IPS DF 6.9 (cell line): ENCODE results near the gene ERCC6.

Experiments
- DNase-seq: peaks from one replicate; pipeline ENCODE4 v3.0.0-alpha.2; 2013; ENCODE audit warnings: low read depth, low spot score
- H3K27ac ChIP-seq: one replicate; pipeline ENCODE4 v1.5.1; 2013; ENCODE audit warnings: low read length, control low read depth
- H3K27me3 ChIP-seq: 2 replicates; pipeline ENCODE4 v1.6.1; 2013; ENCODE audit warnings: mild to moderate bottlenecking, low read length; ENCODE audit not compliant: control insufficient read depth, insufficient read depth
- H3K36me3 ChIP-seq: 2 replicates; pipeline ENCODE4 v1.6.1; 2013; ENCODE audit warnings: low read length; ENCODE audit not compliant: control insufficient read depth, insufficient read depth
- H3K4me1 ChIP-seq: 2 replicates; pipeline ENCODE4 v1.6.1; 2013; ENCODE audit warnings: low read length; ENCODE audit not compliant: control insufficient read depth, insufficient read depth
- H3K4me3 ChIP-seq: 2 replicates; pipeline ENCODE4 v1.5.1; 2013; ENCODE audit warnings: mild to moderate bottlenecking, low read length
- H3K9me3 ChIP-seq: 2 replicates; pipeline ENCODE4 v1.6.1; 2013; ENCODE audit warnings: low read length, inconsistent platforms; ENCODE audit not compliant: control insufficient read depth, insufficient read depth
- WGBS: extraction: QIAGEN DNeasy Blood & Tissue Kit; methylation state at CpG from one replicate; pipeline ENCODE4 v1.1.7; 2013; ENCODE audit warnings: mixed read lengths, missing lambda C conversion rate; ENCODE audit not compliant: insufficient read length, insufficient coverage; 5-methylcytosine and 5-hydroxymethylcytosine counted together

Gene ERCC6

DNA sequence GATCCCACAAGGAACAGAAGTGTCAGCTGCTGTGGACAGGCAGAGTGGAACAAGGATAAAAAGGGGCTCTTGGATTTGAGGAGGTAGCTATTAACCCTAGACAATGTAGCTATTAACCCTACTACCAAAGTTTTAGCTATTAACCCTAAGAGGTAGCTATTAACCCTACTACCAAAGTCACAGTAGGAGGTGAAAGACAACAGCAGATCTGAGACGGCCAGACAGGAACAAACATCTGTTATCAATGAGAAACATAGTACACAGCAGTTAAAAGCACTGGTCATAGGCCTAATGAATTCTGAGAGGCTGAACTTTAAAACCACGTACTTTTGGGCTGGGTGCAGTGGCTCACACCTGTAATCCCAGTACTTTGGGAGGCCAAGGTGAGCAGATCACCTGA is 11.9 kb downstream of the ERCC6 start:
- Histone ChIP-seq H3K4me3 (no peak overlapping the region), H3K27me3 (no peaks in the 10 kb centered on the region)

GRCh38 chr10:49526619-49527018 is 12.3 kb downstream of the ERCC6 start:
- H3K4me3 ChIP-seq, result no peak overlapping the region
- H3K36me3 ChIP-seq, result no peaks in the 10 kb centered on the region; the same call in 1 of the 2 replicates
- no peaks in the 10 kb centered on the region for H3K9me3 ChIP-seq
- no peak overlapping the region for H3K27ac ChIP-seq
- no peaks in the 10 kb centered on the region for H3K4me1 ChIP-seq
- no peak for DNase-seq
- no CpG with 5 or more reads among the region's 2 CpGs for WGBS
- no peaks in the 10 kb centered on the region for H3K27me3 ChIP-seq

More for the DNA sequence above, 11.9 kb downstream of the ERCC6 start:
- no peaks in the 10 kb centered on the region for H3K4me1 ChIP-seq
- DNase-seq, result no peak
- no peaks in the 10 kb centered on the region; the same call in 1 of the 2 replicates for H3K36me3 ChIP-seq
- WGBS, result no CpG with 5 or more reads among the region's 2 CpGs
- H3K27ac ChIP-seq, result no peak overlapping the region
- no peaks in the 10 kb centered on the region for H3K9me3 ChIP-seq

DNA sequence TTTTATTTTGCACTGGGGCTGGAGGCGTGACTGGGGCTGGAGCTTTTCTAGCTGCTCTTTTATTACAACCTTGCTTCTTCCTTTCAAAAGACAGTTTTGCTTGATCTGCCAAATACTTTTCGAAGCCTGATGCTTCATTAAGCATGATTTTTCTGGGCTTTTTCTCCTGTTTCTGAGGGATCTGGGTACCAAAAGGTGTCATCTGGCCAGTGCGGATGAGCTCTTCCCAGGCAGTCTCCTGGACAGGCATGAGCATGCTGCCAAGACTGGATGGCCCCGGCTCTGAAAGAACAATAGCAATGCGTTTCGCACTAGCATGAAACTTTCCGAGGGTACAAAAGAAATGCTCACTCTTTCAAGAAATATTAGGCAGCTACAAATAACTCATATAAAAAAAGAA is 14.4 kb downstream of the ERCC6 start:
- Histone ChIP-seq H3K9me3 (no peaks in the 10 kb centered on the region), H3K4me3 (no peak overlapping the region), H3K36me3 (no peaks in the 10 kb centered on the region; the same call in 1 of the 2 replicates), H3K27ac (no peak overlapping the region), H3K4me1 (no peaks in the 10 kb centered on the region), H3K27me3 (no peaks in the 10 kb centered on the region)
- DNase-seq, result no peak
- WGBS, result no CpG with 5 or more reads among the region's 7 CpGs

DNA sequence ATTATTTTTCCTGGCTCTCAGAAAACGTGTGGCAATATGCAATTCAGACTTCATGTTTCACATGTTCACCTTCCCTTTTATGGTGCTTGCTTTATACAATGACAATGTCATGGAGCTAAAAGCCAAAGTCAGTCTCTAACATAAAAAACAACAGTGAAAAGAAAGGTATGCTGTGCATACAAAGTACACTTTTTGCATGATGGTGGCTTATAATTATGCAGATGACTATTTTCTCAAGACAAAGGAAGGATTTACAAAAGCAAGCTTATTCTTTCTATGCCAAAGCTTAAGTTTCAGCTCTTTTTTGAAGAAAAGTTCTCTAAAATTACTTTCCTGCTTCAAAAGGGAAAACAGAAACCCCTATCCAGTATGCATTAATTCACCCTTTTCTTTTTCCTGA is 15.6 kb downstream of the ERCC6 start:
- no peak overlapping the region for H3K27ac ChIP-seq
- no peaks in the 10 kb centered on the region for H3K4me1 ChIP-seq
- WGBS, result no CpG with 5 or more reads among the region's 1 CpG
- H3K27me3 ChIP-seq, result no peaks in the 10 kb centered on the region
- DNase-seq, result no peak
- H3K9me3 ChIP-seq, result no peaks in the 10 kb centered on the region
- H3K4me3 ChIP-seq, result no peak overlapping the region
- no peaks in the 10 kb centered on the region; the same call in 1 of the 2 replicates for H3K36me3 ChIP-seq

- Histone ChIP-seq H3K27me3 (no peaks in the 10 kb centered on the region), H3K4me3 (no peak overlapping the region), H3K4me1 (no peaks in the 10 kb centered on the region), H3K36me3 (no peaks in the 10 kb centered on the region), H3K9me3 (no peaks in the 10 kb centered on the region), H3K27ac (no peak overlapping the region)
- DNase-seq, result no peak
- no CpG with 5 or more reads among the region's 4 CpGs for WGBS
Measured at GRCh38 chr10:49521062-49521461, 17.9 kb downstream of the ERCC6 start.

GRCh38 chr10:49520122-49520775 is 18.7 kb downstream of the ERCC6 start:
- no peaks in the 10 kb centered on the region for H3K4me1 ChIP-seq
- no peaks in the 10 kb centered on the region for H3K27me3 ChIP-seq
- no peak overlapping the region for H3K27ac ChIP-seq
- no peak overlapping the region for H3K4me3 ChIP-seq
- no peaks in the 10 kb centered on the region for H3K9me3 ChIP-seq
- DNase-seq, result no peak
- WGBS, result no CpG with 5 or more reads among the region's 8 CpGs
- no peaks in the 10 kb centered on the region for H3K36me3 ChIP-seq

GRCh38 chr10:49519717-49520116 is 19.2 kb downstream of the ERCC6 start:
- no peaks in the 10 kb centered on the region for H3K9me3 ChIP-seq
- WGBS, result no CpG with 5 or more reads among the region's 2 CpGs
- no peak overlapping the region for H3K27ac ChIP-seq
- H3K4me1 ChIP-seq, result no peaks in the 10 kb centered on the region
- H3K27me3 ChIP-seq, result no peaks in the 10 kb centered on the region
- no peaks in the 10 kb centered on the region for H3K36me3 ChIP-seq
- no peak overlapping the region for H3K4me3 ChIP-seq
- no peak for DNase-seq

DNA sequence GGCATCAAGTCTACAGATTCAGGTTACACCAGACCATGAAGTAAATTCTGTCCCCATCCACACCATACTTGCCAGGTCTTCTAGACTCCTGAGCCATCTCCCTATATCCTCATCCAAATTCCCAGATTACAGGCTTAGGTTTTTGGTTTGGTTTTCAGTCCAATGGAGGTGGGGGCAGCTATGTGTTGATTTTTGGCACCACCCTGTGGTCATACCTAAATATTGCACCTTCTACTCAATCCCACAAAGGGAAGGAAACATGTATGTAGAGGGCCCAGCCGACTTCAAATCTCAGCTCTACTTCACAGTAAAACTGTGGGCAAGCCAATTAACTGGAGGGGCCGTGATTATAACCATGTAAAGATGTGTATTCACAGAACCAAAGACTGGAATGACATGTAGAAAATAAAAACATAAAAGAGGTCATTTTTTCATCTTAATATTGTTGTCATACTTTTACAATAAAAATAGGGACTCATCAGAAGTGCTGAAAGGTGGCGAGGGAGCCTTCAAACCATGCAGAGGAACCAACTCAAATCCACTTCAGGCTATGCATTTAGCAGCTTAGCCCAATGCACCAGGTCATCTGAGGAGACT is 19.8 kb downstream of the ERCC6 start:
- no peaks in the 10 kb centered on the region for H3K9me3 ChIP-seq
- no peak overlapping the region for H3K4me3 ChIP-seq
- no peak overlapping the region for H3K27ac ChIP-seq
- H3K36me3 ChIP-seq, result no peaks in the 10 kb centered on the region
- WGBS, result no CpG with 5 or more reads among the region's 3 CpGs
- H3K4me1 ChIP-seq, result no peaks in the 10 kb centered on the region
- DNase-seq, result peak; percentile 33
- no peaks in the 10 kb centered on the region for H3K27me3 ChIP-seq

GRCh38 chr10:49518566-49518965 is 20.4 kb downstream of the ERCC6 start:
- Histone ChIP-seq H3K9me3 (no peaks in the 10 kb centered on the region), H3K4me1 (no peaks in the 10 kb centered on the region), H3K27ac (no peak overlapping the region), H3K27me3 (no peaks in the 10 kb centered on the region), H3K36me3 (no peaks in the 10 kb centered on the region), H3K4me3 (no peak overlapping the region)
- no CpG with 5 or more reads among the region's 2 CpGs for WGBS
- no peak for DNase-seq

DNA sequence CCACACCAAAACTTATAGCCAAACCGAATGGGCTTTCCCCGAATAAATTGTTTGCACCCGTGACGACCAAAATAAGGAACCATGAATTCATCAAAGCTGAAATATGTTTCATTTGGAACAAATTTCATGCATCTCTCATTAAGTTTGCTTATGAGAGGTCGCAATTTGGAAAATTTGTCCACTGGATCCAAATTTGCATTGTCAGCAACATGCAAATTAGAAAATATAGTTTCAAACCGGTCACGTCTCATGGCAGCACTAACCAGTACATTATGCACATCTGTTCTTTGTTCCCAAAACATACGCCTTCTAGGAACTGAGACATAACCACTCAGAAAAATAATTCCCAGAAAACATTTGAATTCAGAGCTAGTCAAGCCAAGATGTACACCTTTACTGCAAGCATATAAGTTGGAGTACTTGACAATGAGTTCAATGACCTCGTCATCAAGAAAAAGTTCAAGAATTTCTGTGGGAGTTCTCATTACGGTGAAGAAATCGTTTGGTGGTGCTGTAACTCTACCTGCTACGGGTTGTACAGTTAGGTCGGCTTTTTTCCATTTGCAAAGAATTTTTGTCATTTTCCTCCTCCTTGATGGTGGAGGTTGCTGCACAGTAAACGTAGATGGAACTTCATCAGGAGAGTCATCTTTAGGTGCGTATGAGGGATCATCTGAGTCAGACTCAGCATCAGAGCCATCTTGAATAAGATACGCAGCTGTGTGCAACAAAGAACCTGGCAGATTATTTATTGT is 22.5 kb downstream of the ERCC6 start:
- H3K4me3 ChIP-seq, result no peak overlapping the region
- WGBS, result no CpG with 5 or more reads among the region's 16 CpGs
- no peaks in the 10 kb centered on the region for H3K27me3 ChIP-seq
- no peaks in the 10 kb centered on the region for H3K9me3 ChIP-seq
- H3K27ac ChIP-seq, result no peak overlapping the region
- no peaks in the 10 kb centered on the region for H3K36me3 ChIP-seq
- DNase-seq, result no peak
- H3K4me1 ChIP-seq, result no peaks in the 10 kb centered on the region
